HG03378 (cell line): ENCODE data around the gene RTTN.

Experiments
- ATAC-seq: cut with Tn5 transposase; IDR thresholded peaks from one replicate; pipeline ENCODE4 v1.9.1; 2021; ENCODE audit warnings: mild to moderate bottlenecking, moderate library complexity; ENCODE audit not compliant: unreplicated experiment

RTTN gene

DNA sequence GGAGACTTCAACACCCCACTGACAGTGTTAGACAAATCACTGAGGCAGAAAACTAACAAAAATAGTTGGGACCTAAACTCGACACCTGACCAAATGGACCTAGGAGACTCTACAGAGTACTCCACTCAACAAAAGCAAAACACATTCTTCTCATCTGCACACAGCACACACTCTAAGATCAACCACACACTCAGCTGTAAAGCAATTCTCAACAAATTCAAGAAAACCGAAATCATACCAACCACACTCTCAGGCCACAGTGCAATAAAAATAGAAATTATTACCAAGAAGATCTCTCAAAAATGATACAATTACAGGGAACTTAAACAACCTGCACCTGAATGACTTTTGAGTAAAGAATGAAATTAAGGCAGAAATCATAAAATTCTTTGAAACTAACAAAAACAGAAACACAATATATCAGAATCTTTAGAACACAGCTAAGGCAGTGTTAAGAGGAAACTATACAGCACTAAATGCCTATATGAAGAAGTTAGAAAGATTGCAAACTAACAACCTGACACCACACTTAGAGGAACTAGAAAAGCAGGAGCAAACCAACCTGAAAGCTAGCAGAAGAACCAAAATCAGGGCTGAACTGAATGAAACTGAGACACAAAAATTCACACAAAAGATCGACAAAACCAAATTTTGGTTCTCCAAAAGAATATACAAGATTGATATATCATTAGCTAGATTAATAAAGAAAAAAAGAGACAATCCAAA lies 46.3 kb downstream of the RTTN start:
- ATAC-seq = peak; percentile 88

DNA sequence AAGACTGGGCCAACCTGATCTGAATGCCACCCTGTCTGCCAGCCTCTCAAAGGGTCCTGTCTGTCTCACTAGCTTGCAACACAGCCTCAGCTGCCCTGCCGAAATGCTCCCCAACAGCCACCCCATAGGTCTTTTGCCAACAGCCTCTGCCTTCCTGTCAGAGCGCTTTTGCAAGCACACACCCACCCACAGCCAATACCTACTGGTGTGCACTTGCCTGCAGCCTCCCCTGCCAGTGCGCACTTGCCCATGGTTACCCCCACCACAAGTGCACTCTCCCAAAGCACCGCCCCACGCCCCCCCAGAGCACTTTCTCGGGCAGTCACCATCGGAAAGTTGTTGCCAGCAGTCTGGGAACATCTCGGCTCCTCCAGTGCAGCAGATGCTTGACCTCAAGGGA lies 48.6 kb downstream of the RTTN start:
- no peak for ATAC-seq

DNA sequence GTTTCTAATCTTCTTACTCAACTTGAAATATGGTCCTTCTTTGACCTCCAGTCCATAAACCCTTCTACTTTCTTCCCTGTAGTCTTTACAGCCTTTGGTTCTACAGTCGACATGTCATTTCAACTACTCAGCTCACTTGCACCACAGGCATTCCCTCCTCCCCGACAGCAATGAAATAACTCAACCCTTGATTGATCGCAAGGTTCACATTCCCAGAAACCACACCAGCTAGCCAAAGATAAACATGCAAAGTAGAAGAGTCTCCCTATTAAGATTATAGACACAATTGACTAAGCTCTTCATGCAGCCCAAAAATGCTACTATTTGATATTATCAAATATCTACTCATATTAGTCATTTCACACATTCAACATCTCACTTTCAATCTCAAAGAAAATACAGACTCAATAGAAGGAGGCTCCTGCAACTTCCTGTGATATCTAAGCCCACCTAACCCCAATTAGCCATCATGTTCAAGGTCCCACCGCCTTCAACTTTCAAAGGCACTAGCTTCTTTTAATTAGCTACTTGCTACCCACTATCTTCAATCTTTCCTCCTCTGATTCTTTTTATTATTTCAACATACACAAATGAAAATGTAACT lies 50.8 kb downstream of the RTTN start:
- no peak for ATAC-seq

- no peak for ATAC-seq
Measured at GRCh38 chr18:70151614-70152013, 53.9 kb downstream of the RTTN start.

GRCh38 chr18:70149616-70150301 lies 55.7 kb downstream of the RTTN start:
- no peak for ATAC-seq

- no peak for ATAC-seq
Measured at GRCh38 chr18:70149156-70149555, 56.3 kb downstream of the RTTN start.

DNA sequence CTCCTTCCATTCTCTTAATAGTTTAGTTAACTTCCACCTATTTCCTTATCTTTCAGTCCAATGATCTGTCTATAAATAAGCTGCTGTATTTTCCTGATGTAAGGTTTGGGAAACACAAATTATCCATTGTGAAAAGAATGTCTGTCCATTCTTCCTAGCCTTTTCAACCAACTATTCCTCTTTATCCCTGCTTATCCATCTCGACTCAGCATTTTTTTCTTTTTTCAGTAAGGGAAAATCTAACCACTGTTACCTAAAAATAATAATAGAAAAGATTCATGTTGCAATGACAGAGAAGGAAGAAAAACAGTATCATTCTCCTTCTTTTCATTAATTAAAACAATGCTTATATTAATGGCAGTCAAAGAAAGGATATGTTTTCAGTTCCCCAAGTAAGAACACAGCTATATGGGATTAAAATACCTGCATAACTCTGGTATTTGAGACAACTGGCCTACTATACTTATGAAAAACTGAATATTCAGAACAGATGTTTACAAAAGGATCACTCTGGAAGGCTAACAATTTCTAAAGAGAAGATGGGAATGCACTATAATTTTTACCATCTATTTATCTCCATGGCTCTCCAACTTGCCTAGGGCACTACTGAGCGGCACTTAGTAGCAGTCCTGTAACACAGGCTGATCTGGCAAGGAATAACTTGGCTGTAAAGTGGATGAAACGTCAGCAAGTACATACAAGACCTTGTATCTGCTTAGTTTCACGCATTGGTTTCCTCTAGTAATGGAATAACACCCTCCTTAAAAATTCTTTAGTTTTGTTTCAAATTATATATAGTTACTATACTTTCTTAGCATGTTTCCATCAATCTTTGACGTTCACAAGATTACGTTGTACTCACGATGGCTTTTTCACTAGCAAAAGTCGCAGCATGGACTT lies 57.2 kb downstream of the RTTN start:
- no peak for ATAC-seq

DNA sequence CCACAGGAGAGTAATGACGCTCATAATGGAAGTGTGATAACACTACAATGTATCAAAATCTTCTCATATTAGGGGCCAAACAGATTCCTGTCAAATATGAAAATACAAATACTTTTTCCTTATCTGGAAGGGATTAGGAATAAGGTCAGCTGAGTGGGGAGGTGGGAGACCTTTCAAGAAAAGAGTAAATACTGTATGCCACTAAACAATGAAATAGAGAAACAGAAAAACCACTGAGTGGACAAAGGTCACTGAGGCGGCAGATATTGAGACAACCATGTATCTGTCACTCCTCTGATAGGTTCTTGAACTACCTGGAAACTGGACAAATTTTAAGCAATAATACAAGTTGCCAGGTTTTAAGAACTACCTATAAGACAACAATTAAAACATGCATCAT lies 59.3 kb downstream of the RTTN start:
- ATAC-seq = no peak

- no peak for ATAC-seq
Measured at GRCh38 chr18:70142001-70142400, 63.5 kb downstream of the RTTN start.

DNA sequence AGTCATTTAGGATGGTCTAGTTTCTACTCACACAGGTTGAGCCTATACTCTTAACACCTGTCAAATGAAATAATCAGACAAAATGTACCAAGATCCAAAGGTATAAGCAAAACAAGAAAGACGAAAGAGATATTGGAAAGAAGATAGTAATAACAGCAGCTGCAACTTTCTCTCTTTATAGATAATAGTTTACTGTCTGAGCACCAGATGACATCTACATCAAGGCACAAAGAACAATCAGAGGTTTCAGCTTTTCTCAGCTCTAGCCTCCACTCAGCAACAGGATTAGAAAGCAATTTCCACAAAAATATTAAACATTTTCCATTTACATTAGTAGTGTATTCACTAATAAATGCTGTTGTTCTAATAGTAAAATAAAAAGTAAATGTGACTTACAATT lies 66.3 kb downstream of the RTTN start:
- no peak for ATAC-seq

GRCh38 chr18:70135604-70136003 lies 69.9 kb downstream of the RTTN start:
- no peak for ATAC-seq

- no peak for ATAC-seq
Measured at GRCh38 chr18:70132999-70133398, 72.5 kb downstream of the RTTN start.

DNA sequence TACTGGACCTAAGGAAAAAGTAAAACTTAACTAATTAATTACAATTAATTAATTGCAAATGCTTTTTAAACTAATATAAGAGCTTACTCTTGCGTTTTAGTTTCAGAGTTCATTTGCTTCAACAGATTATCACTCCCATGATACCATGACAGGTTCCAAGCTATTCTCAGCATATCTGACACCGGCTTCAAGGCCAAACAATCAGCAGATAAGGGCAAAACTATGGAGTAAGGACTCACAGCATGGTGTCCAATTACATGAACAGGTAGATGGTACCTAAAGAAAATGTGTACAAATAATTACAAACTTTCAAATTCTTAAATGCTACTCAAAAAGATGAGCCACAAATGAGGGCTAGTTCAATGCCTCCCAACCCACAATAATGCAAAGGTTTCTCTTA lies 77.2 kb downstream of the RTTN start:
- no peak for ATAC-seq

DNA sequence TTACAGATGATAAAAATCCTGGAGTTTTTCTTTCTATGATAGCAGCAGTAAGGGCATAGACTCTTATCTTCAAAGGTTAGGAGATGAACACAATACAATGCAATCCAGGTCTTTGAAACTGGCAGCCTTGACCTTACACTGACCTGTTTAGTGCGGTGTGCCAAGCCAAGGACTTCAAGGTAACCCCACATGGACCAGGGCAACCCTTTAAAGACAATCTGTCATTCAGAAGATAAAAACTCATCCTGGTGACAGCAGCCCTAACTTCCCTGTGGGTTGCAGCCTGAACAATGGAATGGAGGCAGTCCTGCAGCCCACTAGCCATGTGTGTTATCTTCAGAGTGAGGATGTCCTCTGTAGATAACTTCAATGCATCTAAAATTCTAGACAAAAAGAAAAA lies 78.1 kb downstream of the RTTN start:
- no peak for ATAC-seq

- ATAC-seq = no peak
Measured at GRCh38 chr18:70126832-70127231, 78.7 kb downstream of the RTTN start.

DNA sequence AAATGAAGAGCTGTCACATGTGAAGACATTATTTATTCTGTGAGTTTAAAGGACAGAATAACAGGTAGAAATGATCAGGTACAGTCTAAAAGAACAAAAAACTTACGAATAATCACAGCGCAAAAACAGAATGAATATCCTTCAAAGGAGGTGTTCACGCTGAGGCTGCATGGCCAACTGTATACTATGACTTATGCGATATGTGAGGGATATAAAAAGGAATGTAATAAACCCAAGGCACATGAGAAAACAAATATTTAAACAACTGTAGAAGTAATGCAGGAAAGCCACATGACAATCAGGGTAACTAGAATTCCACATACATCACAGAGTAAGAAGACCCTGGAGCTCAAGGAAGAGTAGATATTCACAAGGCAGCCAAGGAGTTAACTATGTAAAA lies 81.3 kb downstream of the RTTN start:
- no peak for ATAC-seq

GRCh38 chr18:70121842-70122241 lies 83.6 kb downstream of the RTTN start:
- ATAC-seq = peak; percentile 44

- ATAC-seq = no peak
Measured at GRCh38 chr18:70116949-70117348, 88.5 kb downstream of the RTTN start.

- no peak for ATAC-seq
Measured at GRCh38 chr18:70113511-70113910, 92.0 kb downstream of the RTTN start.

DNA sequence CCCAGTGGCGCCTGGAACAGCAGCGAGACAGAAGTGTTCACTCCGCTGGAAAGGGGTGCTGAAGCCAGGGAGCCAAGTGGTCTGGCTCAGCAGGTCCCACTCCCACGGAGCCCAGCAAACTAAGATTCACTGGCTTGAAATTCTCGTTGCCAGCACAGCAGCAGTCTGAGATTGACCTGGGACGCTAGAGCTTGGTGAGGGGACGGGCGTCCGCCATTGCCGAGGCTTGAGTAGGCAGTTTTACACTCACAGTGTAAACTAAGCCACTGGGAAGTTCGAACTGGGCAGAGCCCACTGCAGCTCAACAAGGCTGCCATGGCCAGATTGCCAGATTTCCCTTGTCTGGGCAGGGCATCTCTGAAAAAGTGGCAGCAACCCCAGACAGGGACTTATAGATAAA lies 94.8 kb downstream of the RTTN start:
- no peak for ATAC-seq

DNA sequence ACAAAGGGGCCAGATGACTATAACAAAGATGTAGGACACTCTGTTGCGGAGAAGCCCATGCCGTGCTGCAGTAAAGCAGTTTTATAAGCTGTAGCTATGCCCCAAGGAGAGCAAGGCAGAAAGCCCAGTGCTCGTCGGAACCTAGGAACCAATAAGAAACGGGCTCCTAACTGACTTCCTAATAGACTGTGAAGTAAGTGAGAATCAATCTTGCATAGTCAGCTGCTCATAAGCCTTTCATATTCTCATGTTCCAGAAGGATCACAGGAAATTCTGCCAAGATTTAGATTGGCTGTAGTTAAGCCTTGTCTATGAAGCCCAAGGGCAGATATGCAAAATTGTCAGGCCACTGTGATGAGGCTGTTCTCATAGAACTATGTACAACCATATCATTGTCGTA lies 98.4 kb downstream of the RTTN start:
- no peak for ATAC-seq
